Ovary (tissue), 3 donors: ENCODE data around the gene FAM234A.

Experiments used
- POLR2A ChIP-seq: fragments of 450-650 bp; IDR thresholded peaks from one replicate; pipeline ENCODE4 v1.6.1; 2017; ENCODE audit warnings: antibody characterized with exemption, mild to moderate bottlenecking, moderate library complexity
- TF ChIP-seq, protein P1 (sequence below), 3 donors: fragments of 450-650 bp in 2 of 3; fragments of 200-600 bp in 1 of 3; IDR thresholded peaks; one replicate each; pipeline versions ENCODE4 v1.5.1 to v1.8.0; 2016 to 2022; ENCODE audit warnings: antibody characterized with exemption in 3 of 3, mild to moderate bottlenecking in 1 of 3
- donor health status: DM: no; HTN: no; CAD: no.

DNA sequence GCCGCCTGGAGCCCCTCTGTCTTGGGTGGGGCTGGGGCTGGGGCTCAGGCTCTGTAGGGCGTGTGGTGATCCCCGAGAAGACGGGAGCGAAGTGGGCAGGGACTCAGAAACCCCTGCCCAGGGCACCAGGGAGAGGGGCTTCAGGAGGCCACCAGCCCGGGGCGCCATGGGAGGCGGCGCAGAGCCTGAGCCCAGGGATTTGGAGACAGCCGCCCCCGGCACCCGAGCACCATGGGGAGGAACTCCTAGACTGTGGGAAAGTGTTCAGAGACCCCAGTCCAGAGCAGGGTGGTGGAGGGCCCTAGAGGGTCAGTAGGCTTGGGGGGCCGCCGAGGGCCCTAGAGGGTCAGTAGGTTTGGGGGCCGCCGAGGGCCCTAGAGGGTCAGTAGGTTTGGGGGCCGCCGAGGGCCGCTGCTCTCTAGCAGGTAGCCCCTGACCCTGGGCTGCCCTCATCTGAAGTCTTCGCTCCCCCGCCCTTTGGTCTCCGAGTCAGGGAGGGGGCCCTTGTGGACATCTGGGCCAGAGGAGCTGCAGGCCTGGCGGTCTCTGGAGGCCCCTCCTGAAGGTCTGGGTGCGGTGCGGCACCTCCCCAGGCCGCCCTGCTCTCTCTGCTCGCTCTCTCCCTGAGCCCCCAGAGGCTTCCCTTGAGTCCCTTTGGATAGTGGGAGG, 46.5 kb downstream of the FAM234A start:
- TF ChIP-seq, protein P1, sequence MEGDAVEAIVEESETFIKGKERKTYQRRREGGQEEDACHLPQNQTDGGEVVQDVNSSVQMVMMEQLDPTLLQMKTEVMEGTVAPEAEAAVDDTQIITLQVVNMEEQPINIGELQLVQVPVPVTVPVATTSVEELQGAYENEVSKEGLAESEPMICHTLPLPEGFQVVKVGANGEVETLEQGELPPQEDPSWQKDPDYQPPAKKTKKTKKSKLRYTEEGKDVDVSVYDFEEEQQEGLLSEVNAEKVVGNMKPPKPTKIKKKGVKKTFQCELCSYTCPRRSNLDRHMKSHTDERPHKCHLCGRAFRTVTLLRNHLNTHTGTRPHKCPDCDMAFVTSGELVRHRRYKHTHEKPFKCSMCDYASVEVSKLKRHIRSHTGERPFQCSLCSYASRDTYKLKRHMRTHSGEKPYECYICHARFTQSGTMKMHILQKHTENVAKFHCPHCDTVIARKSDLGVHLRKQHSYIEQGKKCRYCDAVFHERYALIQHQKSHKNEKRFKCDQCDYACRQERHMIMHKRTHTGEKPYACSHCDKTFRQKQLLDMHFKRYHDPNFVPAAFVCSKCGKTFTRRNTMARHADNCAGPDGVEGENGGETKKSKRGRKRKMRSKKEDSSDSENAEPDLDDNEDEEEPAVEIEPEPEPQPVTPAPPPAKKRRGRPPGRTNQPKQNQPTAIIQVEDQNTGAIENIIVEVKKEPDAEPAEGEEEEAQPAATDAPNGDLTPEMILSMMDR (IDR thresholded peaks at IDR 0.05), result no peak
- no peak for TF ChIP-seq POLR2A
